Neural progenitor cell (in vitro differentiated cells): Measurements from ENCODE around the gene BCORL1. TPM values are rescaled to one million over a fixed set of nuclear protein-coding genes. Genes with fewer than 3 reads are reported as not detected.

Experiments used
- DNase-seq: peaks from one replicate; pipeline ENCODE4 v3.0.0-alpha.2; 2016; ENCODE audit warnings: low spot score
- H2AFZ ChIP-seq: fragments of 200-600 bp; sonication (generic); replicated peaks from 2 replicates; pipeline ENCODE4 v1.6.1; 2016; ENCODE audit warnings: antibody characterized with exemption
- H3F3A ChIP-seq: fragments of 200-600 bp; sonication (generic); 2 replicates; pipeline ENCODE4 v1.6.1; 2016; ENCODE audit warnings: antibody characterized with exemption, low read depth
- H3K27ac ChIP-seq: fragments of 200-600 bp; sonication (generic); 2 replicates; pipeline ENCODE4 v1.5.1; 2016; ENCODE audit warnings: mild to moderate bottlenecking
- H3K27me3 ChIP-seq: fragments of 200-600 bp; sonication (generic); 2 replicates; pipeline ENCODE4 v1.6.1; 2016; ENCODE audit warnings: mild to moderate bottlenecking, moderate library complexity
- H3K36me3 ChIP-seq: fragments of 200-600 bp; sonication (generic); 2 replicates; pipeline ENCODE4 v1.5.1; 2016
- H3K4me1 ChIP-seq: fragments of 200-600 bp; sonication (generic); 2 replicates; pipeline ENCODE4 v1.6.1; 2016; ENCODE audit warnings: mixed run types
- H3K4me2 ChIP-seq: fragments of 200-600 bp; sonication (generic); 2 replicates; pipeline ENCODE4 v1.6.1; 2016
- H3K4me3 ChIP-seq: fragments of 200-600 bp; sonication (generic); 2 replicates; pipeline ENCODE4 v1.5.1; 2016
- H3K79me2 ChIP-seq: fragments of 200-600 bp; sonication (generic); 2 replicates; pipeline ENCODE4 v1.6.1; 2016; ENCODE audit warnings: low read depth
- H3K9ac ChIP-seq: fragments of 200-600 bp; sonication (generic); 2 replicates; pipeline ENCODE4 v1.6.1; 2016
- H3K9me3 ChIP-seq: fragments of 200-600 bp; sonication (generic); 2 replicates; pipeline ENCODE4 v1.5.1; 2016; ENCODE audit warnings: low read depth
- H4K20me1 ChIP-seq: fragments of 200-600 bp; sonication (generic); 2 replicates; pipeline ENCODE4 v1.6.1; 2016; ENCODE audit warnings: low read depth
- H3K27ac Mint-ChIP-seq: 3 replicates; pipeline ENCODE4 v1.8.0; 2021; ENCODE audit warnings: mixed read lengths
- H3K27me3 Mint-ChIP-seq: 2 replicates; pipeline ENCODE4 v1.8.0; 2022; ENCODE audit warnings: low read depth, mild to moderate bottlenecking, inconsistent platforms, moderate library complexity, mixed read lengths; ENCODE audit not compliant: insufficient read depth
- H3K36me3 Mint-ChIP-seq: 3 replicates; pipeline ENCODE4 v1.8.0; 2021; ENCODE audit warnings: mixed read lengths
- H3K4me1 Mint-ChIP-seq: 3 replicates; pipeline ENCODE4 v1.8.0; 2021; ENCODE audit warnings: mixed read lengths
- H3K4me3 Mint-ChIP-seq: 3 replicates; pipeline ENCODE4 v1.8.0; 2021; ENCODE audit warnings: mild to moderate bottlenecking, moderate library complexity, mixed read lengths
- H3K9me3 Mint-ChIP-seq: 3 replicates; pipeline ENCODE4 v1.8.0; 2020; ENCODE audit warnings: mixed read lengths
- CTCF ChIP-seq: fragments of 200-600 bp; sonication (generic); IDR thresholded peaks from 2 replicates; pipeline ENCODE4 v1.5.1; 2017; ENCODE audit warnings: antibody characterized with exemption, mild to moderate bottlenecking
- EZH2 ChIP-seq: fragments of 200-600 bp; sonication (generic); IDR thresholded peaks from 2 replicates; pipeline ENCODE4 v1.6.1; 2017; ENCODE audit warnings: antibody characterized with exemption, mild to moderate bottlenecking, moderate library complexity
- EZH2phosphoT487 ChIP-seq: fragments of 200-600 bp; sonication (generic); IDR thresholded peaks from 2 replicates; pipeline ENCODE4 v1.6.1; 2017; ENCODE audit warnings: antibody characterized with exemption
- total RNA-seq: library from RNA; depleted of rRNA; stranded (reverse); fragments of >200 nt; gene quantifications from 2 replicates; pipeline ENCODE4 v1.2.3, GENCODE V29; 2015; ENCODE audit warnings: low replicate concordance

Gene BCORL1
- total RNA-seq, 1 donor from 2014 or later = 5.1 TPM

GRCh38 chrX:129976441-129976840 is 6.0 kb upstream of the BCORL1 start:
- H3K4me2 ChIP-seq = no peak overlapping the region
- Mint-ChIP-seq H3K36me3 (no peaks in the 10 kb centered on the region), H3K4me1 (peaks cover 7% of the 10 kb centered on the region), H3K4me3 (no peak overlapping the region), H3K27ac (no peak overlapping the region), H3K9me3 (no peaks in the 10 kb centered on the region), H3K27me3 (peaks cover 18% of the 10 kb centered on the region)
- H4K20me1 ChIP-seq = no peaks in the 10 kb centered on the region
- H2AFZ ChIP-seq = no peak overlapping the region
- no peak overlapping the region for H3K4me3 ChIP-seq
- no peaks in the 10 kb centered on the region for H3K9me3 ChIP-seq
- H3K79me2 ChIP-seq = no peaks in the 10 kb centered on the region
- H3K27ac ChIP-seq = no peak overlapping the region
- no peaks in the 10 kb centered on the region for H3K36me3 ChIP-seq
- DNase-seq = no peak
- peaks cover 33% of the 10 kb centered on the region for H3K27me3 ChIP-seq
- TF ChIP-seq CTCF (no peak), EZH2phosphoT487 (no peak), EZH2 (no peak)
- H3K9ac ChIP-seq = no peak overlapping the region
- H3K4me1 ChIP-seq = no peaks in the 10 kb centered on the region
- peaks cover 21% of the 10 kb centered on the region for H3F3A ChIP-seq

- Histone ChIP-seq H3K4me3 (no peak overlapping the region), H3K4me2 (peak overlapping the region; percentile 90), H3K9ac (no peak overlapping the region), H3F3A (peaks cover 26% of the 10 kb centered on the region), H4K20me1 (peaks cover 2% of the 10 kb centered on the region), H3K79me2 (peaks cover 2% of the 10 kb centered on the region), H3K4me1 (no peaks in the 10 kb centered on the region), H3K27me3 (peaks cover 16% of the 10 kb centered on the region), H3K36me3 (no peaks in the 10 kb centered on the region), H3K9me3 (no peaks in the 10 kb centered on the region), H3K27ac (no peak overlapping the region), H2AFZ (peak overlapping the region; percentile 50)
- Mint-ChIP-seq H3K4me1 (peaks cover 8% of the 10 kb centered on the region), H3K36me3 (no peaks in the 10 kb centered on the region), H3K27ac (peak overlapping the region; percentile 78), H3K27me3 (peaks cover 5% of the 10 kb centered on the region), H3K4me3 (peak overlapping the region; percentile 86), H3K9me3 (no peaks in the 10 kb centered on the region)
- DNase-seq = peak; percentile 51
- no peak for TF ChIP-seq CTCF
- no peak for TF ChIP-seq EZH2
- TF ChIP-seq EZH2phosphoT487 = peak; percentile 33
These were observed 3.1 kb upstream of the BCORL1 start for GRCh38 chrX:129979207-129979920.

GRCh38 chrX:129980001-129980401 is 2.4 kb upstream of the BCORL1 start:
- H3K9me3 Mint-ChIP-seq = no peaks in the 10 kb centered on the region
- H2AFZ ChIP-seq = no peak overlapping the region
- peak overlapping the region; percentile 90 for H3K4me2 ChIP-seq
- peaks cover 26% of the 10 kb centered on the region for H3F3A ChIP-seq
- H3K4me3 Mint-ChIP-seq = peak overlapping the region; percentile 66
- TF ChIP-seq EZH2phosphoT487 = peak; percentile 13
- TF ChIP-seq EZH2 = no peak
- peaks cover 4% of the 10 kb centered on the region for H3K36me3 Mint-ChIP-seq
- no peak overlapping the region for H3K27ac Mint-ChIP-seq
- no peaks in the 10 kb centered on the region for H3K4me1 ChIP-seq
- no peaks in the 10 kb centered on the region for H3K36me3 ChIP-seq
- no peaks in the 10 kb centered on the region for H3K9me3 ChIP-seq
- no peak overlapping the region for H3K4me3 ChIP-seq
- DNase-seq = peak; percentile 48
- peaks cover 16% of the 10 kb centered on the region for H3K27me3 ChIP-seq
- H3K27me3 Mint-ChIP-seq = peaks cover 5% of the 10 kb centered on the region
- H3K79me2 ChIP-seq = peaks cover 9% of the 10 kb centered on the region
- peaks cover 14% of the 10 kb centered on the region for H3K4me1 Mint-ChIP-seq
- H3K9ac ChIP-seq = no peak overlapping the region
- H3K27ac ChIP-seq = no peak overlapping the region
- H4K20me1 ChIP-seq = peaks cover 8% of the 10 kb centered on the region

GRCh38 chrX:129980540-129981199 is 1.8 kb upstream of the BCORL1 start:
- H3K36me3 ChIP-seq = no peaks in the 10 kb centered on the region
- H4K20me1 ChIP-seq = peaks cover 15% of the 10 kb centered on the region
- H3F3A ChIP-seq = peaks cover 26% of the 10 kb centered on the region
- no peaks in the 10 kb centered on the region for H3K9me3 ChIP-seq
- H3K4me3 Mint-ChIP-seq = no peak overlapping the region
- H3K27me3 Mint-ChIP-seq = peaks cover 9% of the 10 kb centered on the region
- H3K27ac Mint-ChIP-seq = peak overlapping the region; percentile 79
- no peak overlapping the region for H3K9ac ChIP-seq
- H3K4me2 ChIP-seq = peak overlapping the region; percentile 90
- H3K27me3 ChIP-seq = peaks cover 16% of the 10 kb centered on the region
- H3K79me2 ChIP-seq = peaks cover 16% of the 10 kb centered on the region
- H2AFZ ChIP-seq = no peak overlapping the region
- TF ChIP-seq CTCF (no peak), EZH2 (no peak), EZH2phosphoT487 (no peak)
- DNase-seq = peak; percentile 75
- H3K27ac ChIP-seq = no peak overlapping the region
- no peaks in the 10 kb centered on the region for H3K4me1 ChIP-seq
- H3K9me3 Mint-ChIP-seq = no peaks in the 10 kb centered on the region
- H3K4me3 ChIP-seq = no peak overlapping the region
- H3K36me3 Mint-ChIP-seq = peaks cover 6% of the 10 kb centered on the region
- H3K4me1 Mint-ChIP-seq = peaks cover 20% of the 10 kb centered on the region
